Right lobe of liver (tissue), 6 donors: Measurements from ENCODE around the gene PDSS1. TPM values are rescaled to one million over a fixed set of nuclear protein-coding genes. Genes with fewer than 3 reads are reported as not detected.

Experiments used
- ATAC-seq, 4 donors: fragments of 200-7000 bp; cut with Tn5 transposase; one replicate each; pipeline ENCODE4 v1.9.1; 2020; ENCODE audit warnings: mild to moderate bottlenecking in 4 of 4, moderate library complexity in 4 of 4
- DNase-seq, 3 donors: peaks; one replicate each; pipeline ENCODE4 v3.0.0-alpha.2; 2020
- H3K27ac ChIP-seq, 3 donors: fragments of 200-600 bp; one replicate each; pipeline ENCODE4 v1.8.0; 2022
- H3K27me3 ChIP-seq, 2 donors: fragments of 200-600 bp; one replicate each; pipeline ENCODE4 v1.8.0; 2022
- H3K36me3 ChIP-seq, 4 donors: fragments of 200-600 bp; sonication (generic) in 1 of 4; one replicate each; pipeline versions ENCODE4 v1.5.1 to v1.8.0; 2017 to 2022; ENCODE audit warnings: control low read depth in 1 of 4
- H3K4me1 ChIP-seq, 4 donors: fragments of 200-600 bp; sonication (generic) in 1 of 4; one replicate each; pipeline versions ENCODE4 v1.5.1 to v1.8.0; 2017 to 2022; ENCODE audit warnings: control low read depth in 1 of 4
- H3K4me3 ChIP-seq, 3 donors: fragments of 200-600 bp; one replicate each; pipeline ENCODE4 v1.8.0; 2022
- H3K9me3 ChIP-seq, 4 donors: fragments of 200-600 bp; sonication (generic) in 1 of 4; one replicate each; pipeline versions ENCODE4 v1.5.1 to v1.8.0; 2017 to 2022; ENCODE audit warnings: control low read depth in 1 of 4
- CTCF ChIP-seq, 4 donors: fragments of 200-600 bp in 3 of 4; fragments of 450-650 bp in 1 of 4; IDR thresholded peaks; one replicate each; pipeline versions ENCODE4 v1.5.1 to v1.8.0; 2016 to 2022; ENCODE audit warnings: antibody characterized with exemption in 4 of 4, mild to moderate bottlenecking in 2 of 4
- POLR2A ChIP-seq: fragments of 450-650 bp; IDR thresholded peaks from one replicate; pipeline ENCODE4 v1.6.1; 2017; ENCODE audit warnings: antibody characterized with exemption, mild to moderate bottlenecking
- WGBS: methylation state at CpG from one replicate; pipeline ENCODE4 v1.1.6; 2018; ENCODE audit warnings: low coverage, low lambda C conversion rate; ENCODE audit not compliant: insufficient coverage; ENCODE audit errors: missing lambda C conversion rate; 5-methylcytosine and 5-hydroxymethylcytosine counted together
- intact Hi-C, 2 donors: fragments of 100-400 bp; cut with DNase I; formaldehyde crosslinking; loops; one replicate each; pipeline versions ENCODE4 v1.11.2 to v1.14.1; 2022
- total RNA-seq, 6 experiments: library from RNA; depleted of rRNA in 2 of 6; stranded (reverse); fragments of >200 nt in 2 of 6; fragmentation: NEBNext Ultra II Directional in 3 of 6; extraction: Animal tissue kit (Norgen Biotek cat#: 25700) in 3 of 6; gene quantifications; one replicate each; pipeline versions ENCODE4 v1.1.0 to v1.2.4, GENCODE V29; 2016 to 2023
- donor health status: DM: no; HTN: yes; CAD: no.
- donor health status: DM: no; HTN: no; CAD: no.
- donor health status: DM: no; HTN: no; CAD: no.
- donor health status: DM: no; HTN: yes; CAD: no.
- donor health status: DM: no; HTN: yes; CAD: no.

Gene PDSS1
- total RNA-seq, 6 experiments from 2014 or later = 2.3 to 15.9 (median 4.1) TPM

DNA sequence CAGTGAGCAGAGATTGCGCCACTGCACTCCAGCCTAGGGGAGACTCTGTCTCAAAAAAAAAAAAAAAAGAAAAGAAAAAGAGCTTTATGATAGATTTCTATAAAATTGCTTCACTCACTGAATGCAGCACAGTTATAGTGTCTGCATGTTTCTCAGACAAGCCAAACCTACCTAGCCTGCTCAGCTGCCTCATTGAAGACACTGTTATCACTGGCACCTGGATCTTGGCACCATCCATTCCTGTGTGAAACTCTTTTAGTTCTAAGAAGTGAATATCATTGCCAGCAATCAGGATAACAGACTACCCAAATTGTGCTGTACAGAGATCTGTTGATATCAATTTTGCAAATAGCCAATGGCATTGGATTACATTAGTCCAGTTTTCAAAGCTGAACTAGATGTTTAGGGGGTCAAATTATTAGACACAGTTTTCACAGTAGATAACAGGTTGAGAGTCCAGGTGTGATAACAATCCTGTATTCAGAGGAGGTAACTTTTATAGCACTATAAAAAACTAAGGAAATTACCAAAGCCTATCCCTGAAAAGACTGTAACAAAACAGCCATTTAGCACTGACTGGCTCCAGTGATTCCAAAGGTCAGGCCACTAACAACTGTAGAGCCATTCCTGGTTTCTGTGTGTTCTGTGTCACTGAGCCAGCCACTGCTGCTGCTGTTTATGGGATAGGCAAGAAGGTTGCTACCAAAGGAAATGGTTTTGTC lies 17.1 kb downstream of the PDSS1 start:
- DNase-seq = no peak
- Histone ChIP-seq H3K4me3 (no peak overlapping the region), H3K27me3 (no peaks in the 10 kb centered on the region), H3K36me3 (no peaks in the 10 kb centered on the region), H3K9me3 (no peaks in the 10 kb centered on the region), H3K27ac (no peak overlapping the region), H3K4me1 (no peaks in the 10 kb centered on the region)
- no CpG with 5 or more reads among the region's 1 CpG for WGBS
- TF ChIP-seq POLR2A (no peak), CTCF (IDR thresholded peaks at IDR 0.05) (no peak)
- intact Hi-C loops = no loop called here
- peak; percentile 67 to 87 (median 76) for ATAC-seq

- Histone ChIP-seq H3K27ac (no peak overlapping the region), H3K4me3 (no peak overlapping the region), H3K36me3 (peaks cover 0 to under 1% (median 0%) of the 10 kb centered on the region in 4 donors), H3K9me3 (no peaks in the 10 kb centered on the region), H3K27me3 (no peaks in the 10 kb centered on the region), H3K4me1 (no peaks in the 10 kb centered on the region)
- TF ChIP-seq CTCF (IDR thresholded peaks at IDR 0.05) = no peak
- no peak for TF ChIP-seq POLR2A
- 83% methylated on average over 1 of the region's 2 CpGs for WGBS
- no peak for ATAC-seq
- intact Hi-C loops = no loop called here
- no peak for DNase-seq
These were observed 17.6 kb downstream of the PDSS1 start for GRCh38 chr10:26715137-26715487.

DNA sequence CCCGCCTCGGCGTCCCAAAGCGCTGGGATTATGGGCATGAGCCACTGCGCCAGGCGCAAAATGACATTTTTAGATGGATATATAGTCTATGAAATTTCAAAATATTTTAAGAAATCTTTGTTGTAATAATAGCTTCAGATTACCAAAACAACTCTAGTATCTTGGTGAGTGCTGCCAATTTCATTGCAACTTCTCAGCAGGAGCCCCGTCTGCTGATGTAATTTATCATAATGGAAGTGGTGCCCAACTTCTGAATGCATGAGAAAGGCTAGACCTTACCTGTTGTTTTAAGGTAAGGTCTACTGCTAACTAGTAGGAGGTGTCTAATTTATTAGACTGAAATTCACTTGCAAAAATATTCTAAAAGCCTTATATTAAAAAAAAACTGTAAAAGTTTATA lies 20.0 kb downstream of the PDSS1 start:
- ATAC-seq (no peak), DNase-seq (no peak)
- H3K9me3 ChIP-seq = no peaks in the 10 kb centered on the region
- H3K27ac ChIP-seq = no peak overlapping the region
- no peak overlapping the region for H3K4me3 ChIP-seq
- intact Hi-C loops = no loop called here
- TF ChIP-seq POLR2A (no peak), CTCF (IDR thresholded peaks at IDR 0.05) (no peak)
- H3K36me3 ChIP-seq = peaks cover 0 to 7% (median 0%) of the 10 kb centered on the region in 4 donors
- 85% methylated on average over 7 of the region's 7 CpGs for WGBS
- H3K4me1 ChIP-seq = no peaks in the 10 kb centered on the region
- no peaks in the 10 kb centered on the region for H3K27me3 ChIP-seq

GRCh38 chr10:26721561-26721960 lies 24.1 kb downstream of the PDSS1 start:
- ATAC-seq (peak in 1 of 4 donors; percentile 10), DNase-seq (no peak)
- Histone ChIP-seq H3K9me3 (no peaks in the 10 kb centered on the region), H3K27ac (no peak overlapping the region), H3K27me3 (no peaks in the 10 kb centered on the region), H3K4me1 (no peaks in the 10 kb centered on the region), H3K4me3 (no peak overlapping the region), H3K36me3 (peaks cover 0 to 19% (median 3%) of the 10 kb centered on the region in 4 donors)
- intact Hi-C loops = loop anchor here in 1 of 2 donors (10.0 kb wide), 1 partner anchor 163 kb away; no protein-coding TSS in a partner anchor
- whole genome bisulfite sequencing = 84% methylated on average over 6 of the region's 7 CpGs
- no peak for TF ChIP-seq CTCF (IDR thresholded peaks at IDR 0.05)
- TF ChIP-seq POLR2A = no peak
